Hypothalamus (tissue), 51 donors: ENCODE measurements around the gene CUTA.

Source experiments
- DNase-seq, 51 donors: peaks; one replicate each; lab custom pipeline; 2025; lab: John Stamatoyannopoulos, UW

The CUTA gene, protein sequence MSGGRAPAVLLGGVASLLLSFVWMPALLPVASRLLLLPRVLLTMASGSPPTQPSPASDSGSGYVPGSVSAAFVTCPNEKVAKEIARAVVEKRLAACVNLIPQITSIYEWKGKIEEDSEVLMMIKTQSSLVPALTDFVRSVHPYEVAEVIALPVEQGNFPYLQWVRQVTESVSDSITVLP

DNA sequence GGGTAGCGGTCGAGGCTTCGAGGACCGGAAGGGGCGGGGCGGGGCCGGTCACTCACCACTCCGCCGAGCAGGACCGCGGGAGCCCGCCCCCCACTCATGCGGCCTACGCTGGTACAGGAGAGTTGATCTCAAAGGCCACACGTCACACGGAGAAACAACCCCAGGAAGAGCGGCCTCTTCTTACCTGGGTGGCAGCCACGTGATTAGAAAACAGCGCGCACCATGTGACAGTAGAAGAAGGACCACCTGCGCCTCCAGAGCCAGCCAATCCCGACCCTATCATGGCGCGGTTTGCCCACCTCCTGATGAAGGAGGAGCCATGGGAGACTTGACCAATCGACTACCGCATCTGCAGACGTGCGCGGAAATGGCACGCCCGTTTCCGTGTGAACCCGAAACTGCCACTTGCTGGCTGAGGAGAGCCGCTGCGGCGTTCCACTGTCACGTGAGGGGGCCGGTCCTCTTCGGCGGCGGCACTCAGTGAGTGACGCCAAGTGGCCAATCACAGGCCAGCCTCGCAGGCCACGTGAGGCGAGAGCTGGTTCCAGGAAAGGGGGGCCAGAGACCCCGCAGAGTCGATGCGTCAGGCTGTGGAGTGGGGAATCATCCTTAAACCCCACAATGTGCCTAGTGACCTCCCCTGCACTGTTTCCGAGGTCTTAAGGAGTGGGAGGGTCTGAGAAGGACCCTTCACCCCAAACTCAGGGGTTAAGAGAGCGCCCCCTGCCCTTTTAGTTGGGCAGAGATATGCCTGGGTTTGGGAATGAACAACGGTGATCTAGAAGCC lies at the start of gene CUTA:
CUTA (minus strand) TSS at position 205 of the 787 bp plus-strand sequence; CDS start at position 98, 107 bp downstream.
- DNase-seq, result peak; percentile 87 to 100 (median 99)

DNA sequence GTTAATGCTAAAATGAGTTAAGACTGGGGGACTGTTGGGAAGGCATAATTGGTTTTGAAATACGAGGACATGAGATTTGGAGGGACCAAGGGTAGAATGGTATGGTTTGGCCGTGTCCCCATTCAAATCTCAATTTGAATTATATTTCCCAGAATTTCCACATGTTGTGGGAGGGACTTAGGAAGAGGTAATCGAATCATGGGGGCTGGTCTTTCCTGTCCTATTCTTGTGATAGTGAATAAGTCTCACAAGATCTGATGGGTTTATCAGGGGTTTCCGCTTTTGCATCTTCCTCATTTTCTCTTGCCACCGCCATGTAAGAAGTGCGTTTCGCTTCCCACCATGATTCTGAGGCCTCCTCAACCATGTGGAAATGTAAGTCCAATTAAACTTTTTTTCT lies 49.2 kb upstream of the CUTA start:
- no peak for DNase-seq

DNA sequence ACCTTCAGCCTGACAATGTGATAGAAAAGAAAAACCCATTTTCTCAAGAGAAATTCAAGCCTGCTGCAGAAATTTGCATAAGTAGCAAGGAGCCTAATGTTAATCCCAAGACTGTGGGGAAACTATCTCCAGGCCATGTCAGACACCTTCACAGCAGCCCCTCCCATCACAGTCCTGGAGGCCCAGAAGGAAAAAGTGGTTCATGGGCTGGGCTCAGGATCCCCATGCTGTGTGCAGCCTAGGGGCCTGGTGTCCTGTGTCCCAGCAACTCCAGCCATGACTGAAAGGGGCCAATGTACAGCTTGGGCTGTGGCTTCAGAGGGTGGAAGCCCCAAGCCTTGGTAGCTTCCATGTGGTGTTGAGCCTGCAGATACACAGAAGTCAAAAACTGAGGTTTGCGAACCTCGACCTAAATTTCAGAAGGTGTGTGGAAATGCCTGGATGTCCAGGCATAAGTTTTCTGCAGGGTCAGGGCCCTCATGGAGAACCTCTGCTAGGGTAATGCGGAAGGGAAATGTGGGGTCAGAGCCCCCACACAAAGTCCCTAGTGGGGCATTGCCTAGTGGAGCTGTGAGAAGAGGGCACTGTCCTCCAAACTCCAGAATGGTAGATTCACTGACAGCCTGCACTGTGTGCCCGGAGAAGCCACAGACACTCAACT lies 48.3 kb upstream of the CUTA start:
- no peak for DNase-seq

DNA sequence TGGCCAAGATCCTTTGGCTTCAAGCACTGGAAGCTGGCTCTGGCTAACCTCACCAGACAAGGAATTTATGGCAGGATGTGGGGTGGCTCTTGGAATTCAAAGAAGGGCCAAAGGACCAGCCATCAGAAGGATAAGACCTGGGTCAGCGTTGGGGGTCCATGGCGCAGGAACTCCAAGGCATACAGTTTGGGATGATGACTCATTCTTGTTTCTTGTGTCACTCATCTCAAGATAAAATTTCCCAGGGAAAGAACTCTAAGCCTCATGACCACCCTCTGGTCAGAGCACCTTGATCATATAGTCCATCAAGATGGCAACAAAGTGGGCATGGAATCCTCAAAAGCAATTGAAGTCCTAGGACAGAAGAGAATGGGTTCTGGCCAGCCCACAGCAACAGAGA lies 41.3 kb upstream of the CUTA start:
- no peak for DNase-seq

DNA sequence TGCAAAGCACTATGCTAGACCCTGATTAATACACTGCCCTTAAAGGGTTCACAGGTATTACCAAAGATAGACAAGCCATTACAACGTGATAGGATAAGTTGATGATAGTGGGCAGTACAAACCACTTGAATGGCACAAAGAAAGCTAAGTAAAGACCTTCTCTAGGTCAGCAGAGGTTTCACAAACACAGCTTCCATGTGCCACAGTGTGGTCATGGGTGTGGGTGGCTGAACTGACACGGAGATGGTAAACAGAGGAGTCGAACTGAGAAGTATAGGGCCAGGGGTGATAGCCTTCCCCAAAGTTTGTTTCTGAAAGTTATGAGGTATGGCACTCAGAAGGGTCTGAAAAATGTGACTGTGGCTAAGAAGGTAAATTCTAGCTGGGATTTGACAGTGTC lies 40.8 kb upstream of the CUTA start:
- no peak for DNase-seq

DNA sequence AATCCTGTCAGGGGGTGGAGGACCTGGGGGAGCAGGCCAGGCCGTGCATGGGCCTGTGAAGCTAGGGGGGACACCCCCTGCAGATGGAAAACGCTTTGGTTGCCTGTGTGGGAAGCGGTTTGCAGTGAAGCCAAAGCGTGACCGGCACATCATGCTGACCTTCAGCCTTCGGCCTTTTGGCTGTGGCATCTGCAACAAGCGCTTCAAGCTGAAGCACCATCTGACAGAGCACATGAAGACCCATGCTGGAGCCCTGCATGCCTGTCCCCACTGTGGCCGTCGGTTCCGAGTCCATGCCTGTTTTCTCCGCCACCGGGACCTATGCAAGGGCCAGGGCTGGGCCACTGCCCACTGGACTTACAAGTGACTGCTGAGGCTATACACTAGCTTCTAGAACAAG lies 38.2 kb upstream of the CUTA start:
- no peak for DNase-seq

DNA sequence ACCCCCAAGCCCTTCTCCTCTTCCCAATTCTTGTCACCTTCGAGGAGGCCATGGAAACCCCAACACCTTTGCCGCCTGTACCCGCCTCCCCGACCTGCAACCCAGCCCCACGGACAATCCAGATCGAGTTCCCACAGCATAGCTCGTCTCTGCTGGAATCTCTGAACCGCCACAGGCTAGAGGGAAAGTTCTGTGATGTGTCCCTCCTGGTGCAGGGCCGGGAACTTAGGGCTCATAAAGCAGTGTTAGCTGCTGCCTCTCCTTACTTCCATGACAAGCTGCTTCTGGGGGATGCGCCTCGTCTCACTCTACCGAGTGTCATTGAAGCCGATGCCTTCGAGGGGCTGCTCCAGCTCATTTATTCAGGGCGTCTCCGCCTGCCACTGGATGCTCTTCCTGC lies 37.1 kb upstream of the CUTA start:
- DNase-seq, result no peak

DNA sequence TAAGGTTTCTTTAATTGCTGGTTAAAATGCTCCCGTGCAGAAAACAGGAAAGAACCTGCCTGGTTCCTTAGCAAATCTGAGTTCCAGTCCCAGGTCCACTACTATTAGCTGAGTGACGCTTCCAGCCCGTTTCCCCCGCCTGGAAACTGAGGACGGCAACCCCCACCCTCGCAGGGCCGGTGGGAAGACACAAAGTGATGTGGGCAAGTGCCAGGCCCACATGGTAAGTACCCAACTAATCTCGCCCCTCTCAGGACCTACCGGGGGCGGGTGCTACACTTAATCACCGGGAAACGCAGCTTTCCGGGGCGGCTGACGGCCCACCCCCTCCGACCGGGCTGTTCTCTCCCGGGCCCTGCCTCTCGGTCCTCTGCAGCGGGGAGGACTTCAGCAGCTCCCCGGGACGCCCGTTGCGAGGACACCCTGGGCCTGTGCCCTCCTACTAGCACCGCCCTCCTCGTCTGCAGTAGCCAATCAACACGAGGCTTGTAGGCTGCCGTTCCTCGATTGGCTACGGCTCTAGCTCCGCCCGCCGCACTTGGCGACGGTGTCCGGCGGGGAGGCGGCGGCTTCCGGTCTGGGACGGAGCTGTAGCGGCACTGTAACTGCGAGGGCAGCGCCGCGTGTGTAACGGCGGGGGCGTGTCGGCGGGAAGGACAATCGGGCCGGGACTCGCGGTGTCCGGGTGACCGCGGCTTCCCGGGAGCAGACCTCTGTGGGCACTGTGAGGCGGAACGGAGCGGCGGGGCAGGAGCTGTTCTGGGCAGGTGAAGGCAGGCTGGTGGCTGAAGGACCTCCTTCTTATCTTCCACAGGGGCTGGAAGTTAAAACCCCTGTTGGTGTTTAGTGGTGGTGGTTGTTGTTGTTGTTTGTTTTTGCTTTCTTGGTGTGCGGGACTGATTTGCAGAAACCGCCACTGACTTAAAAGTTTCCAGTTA lies 36.4 kb upstream of the CUTA start, which contains the start of gene ZBTB9:
ZBTB9 (plus strand) TSS at position 568 of the 938 bp plus-strand sequence. CDS start 525 bp downstream, outside the sequence.
- DNase-seq, result peak; percentile 64 to 98 (median 94)

DNA sequence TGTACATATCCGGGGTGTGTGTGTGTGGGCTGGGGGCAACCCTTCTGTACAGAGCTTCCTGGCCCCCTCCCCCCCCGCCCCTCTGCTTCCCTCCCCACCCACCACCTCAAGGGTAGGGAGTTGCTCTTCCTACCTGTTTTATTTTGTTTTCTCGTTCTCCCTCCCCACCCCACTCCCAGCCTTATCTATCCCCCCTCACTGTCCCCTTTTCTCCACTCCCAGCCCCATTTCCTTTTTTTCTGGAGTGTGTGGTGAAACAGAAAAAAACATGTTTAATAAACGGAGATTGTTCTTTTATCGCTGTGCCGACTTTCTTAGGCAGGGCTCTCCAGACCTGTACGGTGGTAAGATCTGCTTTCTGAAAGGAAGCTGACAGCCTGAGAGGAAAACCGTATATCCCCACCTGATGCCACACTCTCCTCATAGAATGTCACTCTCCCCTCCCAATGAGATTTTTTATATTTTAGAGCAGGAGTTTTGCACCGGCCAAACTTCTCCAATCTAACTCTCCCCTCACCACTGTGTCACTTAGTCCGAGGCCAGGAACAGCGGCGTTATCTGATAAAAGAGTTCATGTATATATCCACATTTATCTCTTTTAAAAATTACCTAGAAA lies 35.6 kb upstream of the CUTA start:
- DNase-seq, result no peak

DNA sequence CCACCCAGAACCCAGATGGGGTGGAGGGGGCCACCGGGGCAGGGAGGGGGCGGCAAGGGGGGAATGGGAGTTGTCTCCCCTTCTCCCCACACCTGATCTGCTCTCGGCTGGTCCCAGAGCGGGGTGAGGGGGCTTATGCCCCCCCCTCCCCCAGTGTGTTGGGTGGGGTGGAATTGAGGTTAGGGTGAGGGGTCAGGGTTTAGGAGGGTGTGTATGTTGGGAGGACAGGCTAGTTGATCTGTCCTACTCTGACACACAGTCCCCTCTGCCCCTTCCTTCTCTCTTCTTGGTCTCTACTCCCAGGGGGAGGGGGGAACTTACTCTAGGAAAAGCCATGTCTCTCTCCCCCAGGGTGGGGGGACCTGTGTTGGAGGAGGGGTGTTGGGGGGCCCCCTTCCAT lies 34.6 kb upstream of the CUTA start:
- DNase-seq, result no peak

DNA sequence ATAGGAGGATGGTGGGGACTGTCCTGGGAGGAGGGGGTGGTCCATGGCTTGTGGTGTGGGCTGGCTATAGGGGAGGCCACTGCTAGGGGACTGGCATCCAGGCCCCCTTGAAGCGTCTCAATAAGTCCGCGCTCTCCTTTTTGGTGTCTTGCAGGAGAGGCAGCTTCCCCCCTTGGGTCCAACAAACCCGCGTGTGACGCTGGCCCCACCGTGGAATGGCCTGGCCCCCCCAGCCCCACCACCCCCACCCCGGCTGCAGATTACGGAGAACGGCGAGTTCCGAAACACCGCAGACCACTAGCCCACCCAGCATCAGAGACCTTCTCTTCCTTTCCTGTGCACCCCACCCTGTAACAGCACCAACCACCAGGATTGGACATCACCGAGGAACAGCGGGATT lies 33.7 kb upstream of the CUTA start:
- DNase-seq, result no peak

DNA sequence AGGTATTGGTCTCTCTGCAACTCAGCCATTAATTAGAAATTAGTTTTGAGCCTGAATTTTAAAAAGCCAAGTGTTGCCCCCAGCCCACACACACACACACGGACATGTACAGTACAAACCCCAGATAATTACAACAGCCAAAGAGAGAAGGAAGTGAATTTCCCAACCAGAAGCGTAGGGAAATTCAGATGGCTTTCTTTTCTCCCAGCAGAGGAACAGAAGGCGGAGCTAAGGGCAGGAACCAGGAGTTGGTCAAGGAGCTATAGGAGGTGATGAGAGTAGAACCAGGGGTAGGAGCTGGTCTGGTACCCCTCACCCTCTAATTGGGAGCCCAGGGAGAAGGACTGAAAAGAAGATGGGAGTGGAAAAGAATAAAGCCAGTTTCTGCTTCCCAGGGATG lies 32.5 kb upstream of the CUTA start:
- DNase-seq, result no peak

DNA sequence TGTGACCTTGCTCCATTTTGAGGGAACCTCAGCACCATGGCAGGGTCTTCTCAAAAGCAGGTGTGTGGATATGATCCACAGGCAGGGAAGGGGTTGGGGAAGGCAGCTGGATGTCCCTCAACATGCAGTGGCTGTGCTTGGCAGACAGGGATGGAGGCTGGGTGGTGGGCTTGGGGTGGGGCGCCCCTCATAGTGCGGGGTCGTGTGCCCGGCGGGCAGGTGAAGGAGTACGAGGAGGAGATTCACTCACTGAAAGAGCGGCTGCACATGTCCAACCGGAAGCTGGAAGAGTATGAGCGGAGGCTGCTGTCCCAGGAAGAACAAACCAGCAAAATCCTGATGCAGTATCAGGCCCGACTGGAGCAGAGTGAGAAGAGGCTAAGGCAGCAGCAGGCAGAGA lies 28.4 kb upstream of the CUTA start:
- no peak for DNase-seq

DNA sequence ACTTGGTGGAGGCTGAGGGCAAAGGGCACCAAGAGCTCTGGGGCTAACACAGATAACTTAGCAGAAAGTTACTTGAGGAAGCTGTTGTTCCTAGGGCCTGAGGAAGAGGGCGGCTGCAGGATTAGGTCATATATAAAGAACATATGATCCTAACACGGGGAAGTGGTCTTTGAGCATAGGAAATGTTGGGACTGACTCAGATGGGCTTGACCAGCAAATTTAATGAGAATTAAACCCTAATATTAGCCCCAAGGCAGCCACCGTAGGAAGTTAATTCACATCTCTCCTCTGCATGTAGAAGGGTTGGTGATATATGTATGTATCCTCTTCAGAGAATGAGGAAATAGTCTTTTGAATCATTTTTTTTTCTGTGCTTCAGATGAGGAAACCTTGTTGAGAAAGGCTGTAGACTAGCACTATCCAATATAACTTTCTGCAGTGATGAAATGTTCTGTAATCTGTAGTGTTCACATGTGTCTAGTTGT lies 27.3 kb upstream of the CUTA start:
- no peak for DNase-seq

DNA sequence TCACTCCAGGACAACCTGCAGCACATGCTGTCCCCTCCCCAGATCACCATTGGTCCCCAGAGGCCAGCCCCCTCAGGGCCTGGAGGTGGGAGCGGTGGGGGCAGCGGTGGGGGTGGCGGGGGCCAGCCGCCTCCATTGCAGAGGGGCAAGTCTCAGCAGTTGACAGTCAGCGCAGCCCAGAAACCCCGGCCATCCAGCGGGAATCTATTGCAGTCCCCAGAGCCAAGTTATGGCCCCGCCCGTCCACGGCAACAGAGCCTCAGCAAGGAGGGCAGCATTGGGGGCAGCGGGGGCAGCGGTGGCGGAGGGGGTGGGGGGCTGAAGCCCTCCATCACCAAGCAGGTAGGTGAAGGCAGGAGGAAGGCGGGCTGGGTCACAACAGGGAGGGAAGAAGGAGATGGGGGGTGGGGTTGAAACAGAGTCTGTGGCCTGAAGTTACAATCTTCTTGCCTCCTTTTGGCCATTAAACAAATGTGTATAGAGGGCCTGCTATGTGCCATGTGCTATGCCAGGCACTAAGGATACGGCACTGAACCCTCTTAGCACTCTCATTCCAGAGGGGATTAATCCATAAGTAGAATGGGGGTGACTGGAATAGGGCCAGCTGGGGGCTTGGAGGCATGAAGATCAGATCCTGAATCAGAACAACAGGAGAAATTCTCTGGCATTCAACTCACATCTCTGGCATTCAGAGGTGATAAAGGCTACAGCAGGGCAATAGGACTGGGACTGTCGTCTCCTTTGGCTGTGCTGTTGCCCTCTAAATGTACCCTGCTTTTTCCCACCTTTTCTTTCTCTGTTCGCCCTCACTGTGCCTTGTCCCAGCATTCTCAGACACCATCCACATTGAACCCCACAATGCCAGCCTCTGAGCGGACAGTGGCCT lies 26.0 kb upstream of the CUTA start:
- DNase-seq, result no peak

DNA sequence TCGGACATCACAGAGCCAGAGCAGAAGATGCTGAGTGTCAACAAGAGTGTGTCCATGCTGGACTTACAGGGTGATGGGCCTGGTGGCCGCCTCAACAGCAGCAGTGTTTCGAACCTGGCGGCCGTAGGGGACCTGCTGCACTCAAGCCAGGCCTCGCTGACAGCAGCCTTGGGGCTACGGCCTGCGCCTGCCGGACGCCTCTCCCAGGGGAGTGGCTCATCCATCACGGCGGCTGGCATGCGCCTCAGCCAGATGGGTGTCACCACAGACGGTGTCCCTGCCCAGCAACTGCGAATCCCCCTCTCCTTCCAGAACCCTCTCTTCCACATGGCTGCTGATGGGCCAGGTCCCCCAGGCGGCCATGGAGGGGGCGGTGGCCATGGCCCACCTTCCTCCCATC lies 25.1 kb upstream of the CUTA start:
- no peak for DNase-seq

DNA sequence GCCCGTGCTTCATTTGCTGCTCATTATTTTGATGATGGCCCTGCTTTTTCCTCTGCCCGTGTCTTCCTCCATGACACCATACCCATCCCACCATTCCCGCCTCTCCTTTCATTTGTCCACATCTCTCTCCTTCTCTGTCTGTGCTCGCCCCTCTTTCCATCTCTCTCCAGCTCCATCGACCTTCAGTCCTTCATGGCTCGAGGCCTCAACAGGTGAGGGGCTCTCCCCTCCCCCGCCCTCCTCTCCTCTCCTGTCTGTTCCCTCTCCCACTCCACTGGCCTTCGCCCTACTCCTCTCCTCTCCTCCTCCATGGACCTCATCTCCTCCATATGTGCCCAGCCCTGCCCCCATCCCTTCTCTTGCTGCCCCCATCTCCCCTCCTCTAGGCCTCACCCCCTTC lies 24.4 kb upstream of the CUTA start:
- DNase-seq, result no peak

DNA sequence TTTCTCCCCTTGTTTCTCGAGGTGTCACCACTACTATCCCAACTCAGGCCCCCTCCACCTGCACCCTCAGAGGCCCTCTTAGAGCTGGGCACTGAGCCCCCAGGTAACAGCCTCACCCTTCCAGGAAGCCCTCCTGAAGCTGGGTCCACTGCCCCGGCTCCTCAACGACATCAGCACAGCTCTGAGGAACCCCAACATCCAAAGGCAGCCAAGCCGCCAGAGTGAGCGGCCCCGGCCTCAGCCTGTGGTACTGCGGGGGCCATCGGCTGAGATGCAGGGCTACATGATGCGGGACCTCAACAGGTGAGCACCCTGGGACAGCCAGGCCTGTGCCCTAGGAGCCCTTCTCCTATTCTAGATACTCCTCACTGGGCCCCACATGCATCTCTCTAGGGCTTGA lies 23.6 kb upstream of the CUTA start:
- no peak for DNase-seq

DNA sequence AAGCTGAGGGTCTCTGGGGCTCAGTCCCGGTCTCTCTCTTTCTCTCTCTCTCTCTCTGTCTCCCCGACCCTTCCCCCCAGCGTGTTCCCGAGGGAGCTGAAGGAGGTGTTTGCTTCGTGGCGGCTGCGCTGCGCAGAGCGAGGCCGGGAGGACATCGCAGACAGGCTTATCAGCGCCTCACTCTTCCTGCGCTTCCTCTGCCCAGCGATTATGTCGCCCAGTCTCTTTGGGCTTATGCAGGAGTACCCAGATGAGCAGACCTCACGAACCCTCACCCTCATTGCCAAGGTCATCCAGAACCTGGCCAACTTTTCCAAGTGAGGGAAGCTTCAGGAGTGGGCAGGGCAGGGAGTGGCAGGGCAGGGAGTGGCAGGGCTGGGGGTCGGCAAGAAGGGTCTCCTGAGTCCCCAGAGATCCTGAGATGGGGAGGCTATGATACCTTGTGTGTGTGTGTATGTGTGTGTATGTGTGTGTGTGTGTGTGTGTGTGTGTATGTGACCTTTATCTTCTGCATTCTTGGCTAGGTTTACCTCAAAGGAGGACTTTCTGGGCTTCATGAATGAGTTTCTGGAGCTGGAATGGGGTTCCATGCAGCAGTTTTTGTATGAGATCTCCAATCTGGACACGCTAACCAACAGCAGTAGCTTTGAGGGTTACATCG lies 22.9 kb upstream of the CUTA start:
- DNase-seq, result no peak
